Measurements from ENCODE around the gene TAF4B. TPM values are rescaled to one million over a fixed set of nuclear protein-coding genes. Genes with fewer than 3 reads are reported as not detected.

The TAF4B gene, protein sequence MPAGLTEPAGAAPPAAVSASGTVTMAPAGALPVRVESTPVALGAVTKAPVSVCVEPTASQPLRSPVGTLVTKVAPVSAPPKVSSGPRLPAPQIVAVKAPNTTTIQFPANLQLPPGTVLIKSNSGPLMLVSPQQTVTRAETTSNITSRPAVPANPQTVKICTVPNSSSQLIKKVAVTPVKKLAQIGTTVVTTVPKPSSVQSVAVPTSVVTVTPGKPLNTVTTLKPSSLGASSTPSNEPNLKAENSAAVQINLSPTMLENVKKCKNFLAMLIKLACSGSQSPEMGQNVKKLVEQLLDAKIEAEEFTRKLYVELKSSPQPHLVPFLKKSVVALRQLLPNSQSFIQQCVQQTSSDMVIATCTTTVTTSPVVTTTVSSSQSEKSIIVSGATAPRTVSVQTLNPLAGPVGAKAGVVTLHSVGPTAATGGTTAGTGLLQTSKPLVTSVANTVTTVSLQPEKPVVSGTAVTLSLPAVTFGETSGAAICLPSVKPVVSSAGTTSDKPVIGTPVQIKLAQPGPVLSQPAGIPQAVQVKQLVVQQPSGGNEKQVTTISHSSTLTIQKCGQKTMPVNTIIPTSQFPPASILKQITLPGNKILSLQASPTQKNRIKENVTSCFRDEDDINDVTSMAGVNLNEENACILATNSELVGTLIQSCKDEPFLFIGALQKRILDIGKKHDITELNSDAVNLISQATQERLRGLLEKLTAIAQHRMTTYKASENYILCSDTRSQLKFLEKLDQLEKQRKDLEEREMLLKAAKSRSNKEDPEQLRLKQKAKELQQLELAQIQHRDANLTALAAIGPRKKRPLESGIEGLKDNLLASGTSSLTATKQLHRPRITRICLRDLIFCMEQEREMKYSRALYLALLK
- 2.3 and 2.7 TPM in 2 replicates for total RNA-seq
- long read RNA-seq, partial matches to known transcripts = 2 of 2 reads
- long read RNA-seq, other reads (novel, unspliced or antisense) = 0 of 2 reads

DNA sequence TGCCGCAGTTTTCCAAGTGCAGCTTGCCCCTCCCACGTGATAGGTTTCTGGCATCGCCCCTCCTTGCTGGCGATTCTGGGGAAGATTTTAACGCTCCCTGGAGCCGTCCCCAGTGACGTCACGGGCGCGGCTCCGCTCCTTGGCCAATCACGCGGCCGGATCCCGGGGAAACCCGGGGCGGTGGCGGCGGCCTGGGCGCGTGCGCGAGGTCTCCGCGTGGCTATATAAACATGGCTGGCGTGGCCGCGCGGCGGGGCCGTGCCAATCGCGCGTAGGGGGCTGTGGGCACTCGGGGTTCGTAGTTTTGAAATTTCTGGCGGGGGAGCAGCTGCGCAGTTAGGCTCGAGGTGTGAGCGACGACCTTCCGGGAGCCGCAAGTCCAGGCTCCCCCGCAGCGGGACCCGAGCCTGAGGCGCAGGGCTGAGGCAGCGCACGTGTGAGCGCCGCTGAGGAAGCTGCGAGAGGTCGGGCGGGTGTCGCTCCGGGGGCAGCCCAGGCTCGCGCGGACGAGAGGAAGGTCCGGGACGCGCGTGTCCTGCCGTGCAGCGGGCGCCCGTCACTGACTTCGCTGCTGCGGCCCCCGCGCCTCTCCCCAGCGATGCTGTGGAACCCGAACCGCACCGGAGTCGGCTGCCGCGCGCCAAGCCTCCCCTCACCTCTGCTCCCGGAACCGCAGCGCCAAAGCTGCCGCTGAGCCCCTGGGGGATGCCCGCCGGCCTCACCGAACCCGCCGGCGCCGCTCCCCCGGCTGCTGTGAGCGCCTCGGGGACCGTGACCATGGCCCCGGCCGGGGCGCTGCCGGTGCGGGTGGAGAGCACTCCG lies at the start of gene TAF4B:
TSS of gene TAF4B (plus strand) at position 217 of the 822 bp plus-strand sequence. CDS start at position 706, 489 bp downstream.
- no peaks in the 10 kb centered on the region for H3K9me3 Mint-ChIP-seq (ENCODE audit: unreplicated experiment)
- peak within 1 kb of the TSS; percentile 89 for H3K4me3 Mint-ChIP-seq (ENCODE audit: unreplicated experiment)
- peaks cover 15% of the 10 kb centered on the region for H3K4me1 Mint-ChIP-seq (ENCODE audit: unreplicated experiment)
- no peaks in the 10 kb centered on the region for H3K36me3 Mint-ChIP-seq (ENCODE audit: unreplicated experiment)
- peak; percentile 98 for DNase-seq (ENCODE audit: extremely low spot score, unreplicated experiment)
- H3K27ac Mint-ChIP-seq (ENCODE audit: unreplicated experiment) = peak within 1 kb of the TSS; percentile 82
- TF ChIP-seq CTCF (IDR thresholded peaks at IDR 0.05) = no peak
- peaks cover 23% of the 10 kb centered on the region for H3K27me3 Mint-ChIP-seq (ENCODE audit: unreplicated experiment)

DNA sequence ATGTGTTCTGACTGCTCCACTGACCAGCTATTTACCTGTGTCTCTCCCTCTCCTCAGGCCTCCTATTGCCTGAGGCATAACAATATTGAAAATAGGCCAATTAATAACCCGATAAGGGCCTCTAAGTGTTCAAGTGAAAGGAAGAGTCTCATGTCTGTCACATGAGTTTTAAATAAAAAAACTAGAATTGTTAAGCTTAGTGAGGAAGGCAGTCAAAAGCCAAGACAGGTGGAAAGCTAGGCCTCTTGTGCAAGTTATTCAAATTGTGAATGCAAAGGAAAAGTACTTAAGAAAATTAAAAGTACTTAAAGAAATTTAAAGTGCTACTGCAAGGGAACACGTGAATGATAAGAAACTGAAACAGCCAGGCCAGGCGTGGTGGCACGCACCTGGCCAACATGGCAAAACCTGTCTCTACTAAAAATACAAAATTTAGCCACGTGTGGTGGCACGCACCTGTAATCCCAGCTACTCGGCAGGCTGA lies 44.9 kb upstream of the TAF4B start:
- Mint-ChIP-seq H3K4me1 (ENCODE audit: unreplicated experiment) (no peaks in the 10 kb centered on the region), H3K4me3 (ENCODE audit: unreplicated experiment) (no peak overlapping the region), H3K27me3 (ENCODE audit: unreplicated experiment) (no peaks in the 10 kb centered on the region), H3K27ac (ENCODE audit: unreplicated experiment) (no peak overlapping the region), H3K36me3 (ENCODE audit: unreplicated experiment) (no peaks in the 10 kb centered on the region), H3K9me3 (ENCODE audit: unreplicated experiment) (no peaks in the 10 kb centered on the region)
- no peak for TF ChIP-seq CTCF (IDR thresholded peaks at IDR 0.05)
- no peak for DNase-seq (ENCODE audit: extremely low spot score, unreplicated experiment)

- Mint-ChIP-seq H3K36me3 (ENCODE audit: unreplicated experiment) (no peaks in the 10 kb centered on the region), H3K27ac (ENCODE audit: unreplicated experiment) (no peak overlapping the region), H3K9me3 (ENCODE audit: unreplicated experiment) (no peaks in the 10 kb centered on the region), H3K4me1 (ENCODE audit: unreplicated experiment) (no peaks in the 10 kb centered on the region), H3K27me3 (ENCODE audit: unreplicated experiment) (no peaks in the 10 kb centered on the region), H3K4me3 (ENCODE audit: unreplicated experiment) (no peak overlapping the region)
- DNase-seq (ENCODE audit: extremely low spot score, unreplicated experiment) = no peak
- no peak for TF ChIP-seq CTCF (IDR thresholded peaks at IDR 0.05)
Observed at GRCh38 chr18:26183395-26184112, 42.7 kb upstream of the TAF4B start.

GRCh38 chr18:26185267-26185666 lies 41.0 kb upstream of the TAF4B start:
- Mint-ChIP-seq H3K27ac (ENCODE audit: unreplicated experiment) (no peak overlapping the region), H3K9me3 (ENCODE audit: unreplicated experiment) (no peaks in the 10 kb centered on the region), H3K4me1 (ENCODE audit: unreplicated experiment) (no peaks in the 10 kb centered on the region), H3K36me3 (ENCODE audit: unreplicated experiment) (no peaks in the 10 kb centered on the region), H3K27me3 (ENCODE audit: unreplicated experiment) (peaks cover 7% of the 10 kb centered on the region), H3K4me3 (ENCODE audit: unreplicated experiment) (no peak overlapping the region)
- no peak for DNase-seq (ENCODE audit: extremely low spot score, unreplicated experiment)
- peak; percentile 20 for TF ChIP-seq CTCF (IDR thresholded peaks at IDR 0.05)

Measured in osteocyte (in vitro differentiated cells).